Measurements from ENCODE around the gene WNT7A.

WNT7A gene

DNA sequence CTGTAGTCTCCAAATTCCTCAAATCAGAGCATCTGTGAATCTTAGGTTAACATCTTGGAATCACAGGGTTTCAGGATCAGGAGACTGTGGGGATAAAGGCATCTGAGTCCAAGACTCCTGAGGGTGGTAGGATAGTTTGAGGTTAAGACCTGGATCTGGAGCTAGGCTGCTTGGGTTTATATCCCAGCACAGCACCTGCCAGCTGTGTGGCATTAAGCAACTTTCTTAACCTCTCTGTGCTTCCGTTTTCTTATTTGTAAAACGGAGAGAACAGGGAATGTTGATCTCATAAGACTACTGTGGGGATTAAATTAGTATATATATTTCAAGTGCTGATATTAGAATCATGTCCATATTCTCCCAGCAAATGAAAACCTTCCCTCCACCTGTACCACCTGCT lies 33.6 kb downstream of the WNT7A start:
- Histone ChIP-seq H3K9me3 (no peaks in the 10 kb centered on the region), H3K4me3 (ENCODE audit: low read depth in 1 of 2, low read length in 1 of 2) (no peak overlapping the region), H3K27ac (no peak overlapping the region), H3K36me3 (no peaks in the 10 kb centered on the region), H3K27me3 (peaks cover 2% of the 10 kb centered on the region), H3K4me1 (ENCODE audit: control insufficient read depth in 1 of 2, insufficient read depth in 1 of 2, low read depth in 1 of 2, low read length in 1 of 2) (no peaks in the 10 kb centered on the region)
- TF ChIP-seq, protein P1, sequence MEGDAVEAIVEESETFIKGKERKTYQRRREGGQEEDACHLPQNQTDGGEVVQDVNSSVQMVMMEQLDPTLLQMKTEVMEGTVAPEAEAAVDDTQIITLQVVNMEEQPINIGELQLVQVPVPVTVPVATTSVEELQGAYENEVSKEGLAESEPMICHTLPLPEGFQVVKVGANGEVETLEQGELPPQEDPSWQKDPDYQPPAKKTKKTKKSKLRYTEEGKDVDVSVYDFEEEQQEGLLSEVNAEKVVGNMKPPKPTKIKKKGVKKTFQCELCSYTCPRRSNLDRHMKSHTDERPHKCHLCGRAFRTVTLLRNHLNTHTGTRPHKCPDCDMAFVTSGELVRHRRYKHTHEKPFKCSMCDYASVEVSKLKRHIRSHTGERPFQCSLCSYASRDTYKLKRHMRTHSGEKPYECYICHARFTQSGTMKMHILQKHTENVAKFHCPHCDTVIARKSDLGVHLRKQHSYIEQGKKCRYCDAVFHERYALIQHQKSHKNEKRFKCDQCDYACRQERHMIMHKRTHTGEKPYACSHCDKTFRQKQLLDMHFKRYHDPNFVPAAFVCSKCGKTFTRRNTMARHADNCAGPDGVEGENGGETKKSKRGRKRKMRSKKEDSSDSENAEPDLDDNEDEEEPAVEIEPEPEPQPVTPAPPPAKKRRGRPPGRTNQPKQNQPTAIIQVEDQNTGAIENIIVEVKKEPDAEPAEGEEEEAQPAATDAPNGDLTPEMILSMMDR (IDR thresholded peaks at IDR 0.05), result no peak

DNA sequence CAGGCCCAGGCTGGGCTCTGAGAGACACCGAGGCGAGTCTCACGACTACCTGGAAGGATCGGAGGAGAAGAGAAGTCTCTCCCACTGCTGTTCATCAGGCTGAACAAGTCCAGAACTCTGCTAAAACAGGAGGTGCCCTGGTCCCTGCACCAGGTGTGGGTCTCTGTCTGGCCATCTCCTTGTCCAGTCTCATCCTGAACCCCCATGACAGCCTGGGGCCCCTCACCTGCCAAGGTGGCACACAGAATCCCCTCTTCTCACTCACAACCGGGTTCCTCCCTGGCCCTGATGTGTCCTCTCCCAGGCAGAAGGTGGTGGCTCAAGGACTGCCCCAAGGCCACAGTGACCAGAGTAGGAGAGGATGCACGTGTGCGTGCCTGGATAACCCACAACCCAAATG lies 34.1 kb downstream of the WNT7A start:
- no peaks in the 10 kb centered on the region for H3K4me1 ChIP-seq (ENCODE audit: control insufficient read depth in 1 of 2, insufficient read depth in 1 of 2, low read depth in 1 of 2, low read length in 1 of 2)
- no peaks in the 10 kb centered on the region for H3K27me3 ChIP-seq
- no peak overlapping the region for H3K4me3 ChIP-seq (ENCODE audit: low read depth in 1 of 2, low read length in 1 of 2)
- TF ChIP-seq, protein P1 (IDR thresholded peaks at IDR 0.05), result no peak
- no peaks in the 10 kb centered on the region for H3K9me3 ChIP-seq
- no peaks in the 10 kb centered on the region for H3K36me3 ChIP-seq
- no peak overlapping the region for H3K27ac ChIP-seq

DNA sequence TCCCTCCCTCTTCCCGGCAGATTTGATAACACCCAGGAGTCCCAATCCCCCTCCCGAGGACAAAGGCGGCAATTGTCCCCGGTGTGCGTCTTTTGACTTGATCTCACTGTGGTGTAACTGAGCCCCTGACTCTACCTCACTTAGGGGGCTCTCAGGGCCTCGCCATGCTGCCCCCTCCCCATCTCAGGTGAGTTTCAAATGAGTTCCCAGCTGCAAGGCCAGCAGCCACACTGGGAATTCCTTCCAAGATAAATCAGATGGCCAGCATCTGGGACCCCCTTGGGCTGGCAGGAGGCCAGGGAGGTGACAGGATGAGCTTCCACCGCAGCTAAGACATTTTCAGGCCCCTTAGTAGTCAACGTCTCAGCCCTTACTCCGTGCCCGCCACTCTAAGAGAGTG lies 35.0 kb downstream of the WNT7A start:
- Histone ChIP-seq H3K27ac (no peak overlapping the region), H3K36me3 (no peaks in the 10 kb centered on the region), H3K4me3 (ENCODE audit: low read depth in 1 of 2, low read length in 1 of 2) (no peak overlapping the region), H3K27me3 (no peaks in the 10 kb centered on the region), H3K9me3 (no peaks in the 10 kb centered on the region), H3K4me1 (ENCODE audit: control insufficient read depth in 1 of 2, insufficient read depth in 1 of 2, low read depth in 1 of 2, low read length in 1 of 2) (no peaks in the 10 kb centered on the region)
- TF ChIP-seq, protein P1 (IDR thresholded peaks at IDR 0.05), result no peak

DNA sequence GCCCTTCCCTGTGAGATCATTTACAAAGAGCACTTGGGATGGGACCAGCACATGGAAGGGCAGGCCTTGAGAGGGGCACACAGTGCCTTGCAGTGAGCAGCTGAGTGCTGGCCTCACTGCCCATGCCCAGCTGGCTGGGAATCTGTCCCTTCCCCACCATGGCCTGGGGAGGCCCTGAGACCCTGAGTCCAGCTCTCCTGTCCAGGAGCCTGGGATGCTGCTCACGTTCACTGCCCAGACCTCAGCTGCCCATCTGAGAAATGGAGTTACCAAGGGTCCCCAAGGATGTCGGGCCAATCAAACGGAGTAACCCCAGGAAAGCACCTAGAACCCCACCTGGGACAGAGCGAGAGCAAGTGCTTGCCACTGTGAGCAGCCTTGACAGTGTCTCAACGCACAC lies 35.6 kb downstream of the WNT7A start:
- Histone ChIP-seq H3K4me3 (ENCODE audit: low read depth in 1 of 2, low read length in 1 of 2) (no peak overlapping the region), H3K9me3 (no peaks in the 10 kb centered on the region), H3K4me1 (ENCODE audit: control insufficient read depth in 1 of 2, insufficient read depth in 1 of 2, low read depth in 1 of 2, low read length in 1 of 2) (no peaks in the 10 kb centered on the region), H3K27ac (no peak overlapping the region), H3K36me3 (no peaks in the 10 kb centered on the region), H3K27me3 (no peaks in the 10 kb centered on the region)
- TF ChIP-seq, protein P1 (IDR thresholded peaks at IDR 0.05), result no peak

- no peaks in the 10 kb centered on the region for H3K4me1 ChIP-seq (ENCODE audit: control insufficient read depth in 1 of 2, insufficient read depth in 1 of 2, low read depth in 1 of 2, low read length in 1 of 2)
- no peaks in the 10 kb centered on the region for H3K27me3 ChIP-seq
- no peaks in the 10 kb centered on the region for H3K36me3 ChIP-seq
- H3K9me3 ChIP-seq, result no peaks in the 10 kb centered on the region
- H3K4me3 ChIP-seq (ENCODE audit: low read depth in 1 of 2, low read length in 1 of 2), result no peak overlapping the region
- TF ChIP-seq, protein P1 (IDR thresholded peaks at IDR 0.05), result no peak
- no peak overlapping the region for H3K27ac ChIP-seq
Observed at GRCh38 chr3:13843351-13843750, 36.5 kb downstream of the WNT7A start.

DNA sequence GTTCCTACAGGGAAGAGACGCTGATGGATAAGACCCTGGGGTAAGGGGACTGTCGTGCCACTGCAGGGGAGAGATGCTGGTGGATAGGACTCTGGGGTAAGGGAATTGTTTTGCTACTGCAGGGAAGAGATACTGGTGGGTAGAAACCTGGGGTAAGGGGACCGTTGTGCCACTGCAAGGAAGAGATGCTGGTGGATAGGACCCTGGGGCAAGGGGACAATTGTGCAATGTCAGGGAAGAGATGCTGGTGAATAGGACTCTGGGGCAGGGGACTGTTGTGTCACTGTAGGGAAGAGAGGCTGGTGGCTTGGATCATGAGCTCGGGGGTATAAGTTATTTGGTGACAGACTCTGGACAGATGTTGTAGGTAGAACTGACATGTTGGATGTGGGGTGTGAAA lies 37.6 kb downstream of the WNT7A start:
- no peaks in the 10 kb centered on the region for H3K4me1 ChIP-seq (ENCODE audit: control insufficient read depth in 1 of 2, insufficient read depth in 1 of 2, low read depth in 1 of 2, low read length in 1 of 2)
- no peak overlapping the region for H3K27ac ChIP-seq
- no peak overlapping the region for H3K4me3 ChIP-seq (ENCODE audit: low read depth in 1 of 2, low read length in 1 of 2)
- H3K9me3 ChIP-seq, result no peaks in the 10 kb centered on the region
- no peaks in the 10 kb centered on the region for H3K27me3 ChIP-seq
- TF ChIP-seq, protein P1 (IDR thresholded peaks at IDR 0.05), result no peak
- H3K36me3 ChIP-seq, result no peaks in the 10 kb centered on the region
